ENCODE data around the gene LRRC4C. TPM values are rescaled to one million over a fixed set of nuclear protein-coding genes. Genes with fewer than 3 reads are reported as not detected.

The LRRC4C gene
- total and polyA plus RNA-seq, 2 donors (not counting 3 experiments of a cell fraction or from before 2014, with no cell fraction given) = not detected

DNA sequence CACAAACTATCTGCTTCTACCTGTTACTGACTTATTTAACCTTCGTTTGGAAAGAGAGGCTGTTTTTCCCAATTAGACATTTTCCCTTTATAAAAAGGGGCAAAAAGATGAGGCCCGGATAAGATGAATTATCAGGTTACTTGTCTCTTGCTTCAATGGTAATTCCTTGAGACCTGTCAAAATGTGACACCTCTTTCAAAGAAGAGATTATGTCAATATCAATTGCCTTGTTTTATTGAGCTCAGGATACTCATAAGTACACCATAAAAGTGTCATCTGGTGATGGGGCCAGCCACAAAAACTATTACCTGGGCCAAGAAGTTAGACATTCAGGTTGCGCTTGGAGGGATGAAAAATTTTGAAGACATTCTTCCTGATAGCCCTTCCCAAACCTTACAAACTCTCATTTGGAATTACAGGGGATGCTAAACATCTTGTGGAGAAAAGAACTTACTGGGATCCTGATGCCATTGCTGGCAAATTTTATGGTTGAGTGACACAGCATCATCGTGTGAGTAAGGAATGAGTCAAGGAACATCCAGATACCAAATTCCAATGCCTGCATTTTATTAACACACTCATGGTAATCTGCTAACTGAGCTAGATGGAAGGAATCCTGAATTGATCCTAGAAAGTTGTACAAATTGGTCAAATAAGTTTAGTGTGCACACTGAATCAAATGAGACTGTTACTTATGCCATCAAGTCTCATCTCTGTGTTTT is 1071.2 kb downstream of the LRRC4C start:
- H2AFZ ChIP-seq (ENCODE audit: low read depth, low read length) = no peak overlapping the region
- H3K4me1 ChIP-seq (ENCODE audit: control insufficient read depth, extremely low read depth, insufficient read depth, low read length) = no peaks in the 10 kb centered on the region
- H3K4me2 ChIP-seq (ENCODE audit: insufficient read depth, low read length) = no peak overlapping the region
- H3K27me3 ChIP-seq (ENCODE audit: control insufficient read depth in 2 of 2, insufficient read depth in 2 of 2, low read length in 2 of 2) = no peaks in the 10 kb centered on the region
- no TSS peak for BruUV-seq (replicated peaks)
- DNase-seq (ENCODE audit: low read depth, low spot score) (no peak), FAIRE-seq (no peak)
- TF ChIP-seq JUN (IDR thresholded peaks at IDR 0.05; ENCODE audit: borderline replicate concordance, insufficient read depth, insufficient read length, low read depth) = no peak
- H3K9me3 ChIP-seq (replicated peaks; ENCODE audit: control insufficient read depth, insufficient read depth, low read length) = no peaks in the 10 kb centered on the region
- no peaks in the 10 kb centered on the region for H4K20me1 ChIP-seq (replicated peaks; ENCODE audit: control insufficient read depth, extremely low read depth, insufficient read depth, low read length)
- H3K9ac ChIP-seq (replicated peaks; ENCODE audit: extremely low read depth, insufficient read depth, low read length) = no peak overlapping the region
- no peaks in the 10 kb centered on the region for H3K36me3 ChIP-seq (ENCODE audit: control insufficient read depth in 2 of 2, extremely low read depth in 1 of 2, insufficient read depth in 2 of 2, low read length in 2 of 2)
- no peaks in the 10 kb centered on the region for H3K9me1 ChIP-seq (replicated peaks; ENCODE audit: control insufficient read depth, extremely low read depth, insufficient read depth, low read length)
- POLR2A ChIA-PET = no interaction called here
- no peaks in the 10 kb centered on the region for H3K79me2 ChIP-seq (ENCODE audit: control insufficient read depth, insufficient read depth, low read length)
- CTCF ChIA-PET = no interaction called here
- no peak overlapping the region for H3K4me3 ChIP-seq (replicated peaks in 1 of 3; ENCODE audit: insufficient read depth in 1 of 3, low read depth in 1 of 3, low read length in 3 of 3)
- dilution Hi-C loops (cut with MboI; ENCODE audit: extremely low pct_ligation_motif_present, low sequenced_read_pairs) = no loop called here
- intact Hi-C loops (cut with micrococcal nuclease) = no loop called here
- no peak overlapping the region for H3K27ac ChIP-seq (ENCODE audit: insufficient read depth, low read depth, low read length)

DNA sequence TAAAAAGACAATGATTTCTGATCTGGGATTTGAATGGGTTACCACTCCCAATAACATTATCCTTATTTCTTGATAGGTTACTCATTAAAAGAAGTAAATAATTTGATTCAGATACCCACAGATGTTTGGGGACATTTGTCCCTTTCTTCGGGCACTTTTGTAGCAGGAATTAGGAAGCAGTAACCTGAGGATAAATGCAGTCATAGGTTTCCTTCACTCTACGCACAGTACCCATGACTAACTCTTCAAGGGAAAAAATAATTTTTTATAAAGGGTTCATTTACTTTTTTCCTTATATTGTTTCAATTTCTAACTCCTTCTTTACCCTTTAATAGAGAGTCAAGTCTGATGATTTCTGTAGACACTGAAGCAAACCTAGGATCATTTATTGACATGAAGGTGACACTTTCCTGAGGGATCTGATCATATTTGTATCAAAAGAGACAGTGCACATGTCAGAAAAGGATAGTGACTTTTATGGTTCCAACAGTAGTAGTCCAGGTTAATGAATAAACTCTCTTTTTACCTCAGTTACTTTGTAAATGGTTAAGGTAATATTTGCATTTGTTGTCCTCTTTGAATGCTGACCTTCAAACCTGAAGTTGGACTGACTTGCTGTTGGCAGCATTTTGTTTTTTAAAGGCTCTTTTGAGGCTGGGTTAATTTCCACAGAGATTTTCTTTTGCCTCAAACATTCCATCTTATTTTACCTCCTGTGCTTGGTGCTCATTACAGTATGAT is 1072.0 kb downstream of the LRRC4C start:
- Histone ChIP-seq H3K27ac (ENCODE audit: insufficient read depth, low read depth, low read length) (no peak overlapping the region), H3K9ac (replicated peaks; ENCODE audit: extremely low read depth, insufficient read depth, low read length) (no peak overlapping the region), H3K36me3 (ENCODE audit: control insufficient read depth in 2 of 2, extremely low read depth in 1 of 2, insufficient read depth in 2 of 2, low read length in 2 of 2) (no peaks in the 10 kb centered on the region), H3K4me3 (replicated peaks in 1 of 3; ENCODE audit: insufficient read depth in 1 of 3, low read depth in 1 of 3, low read length in 3 of 3) (no peak overlapping the region), H2AFZ (ENCODE audit: low read depth, low read length) (no peak overlapping the region), H4K20me1 (replicated peaks; ENCODE audit: control insufficient read depth, extremely low read depth, insufficient read depth, low read length) (no peaks in the 10 kb centered on the region), H3K9me3 (replicated peaks; ENCODE audit: control insufficient read depth, insufficient read depth, low read length) (no peaks in the 10 kb centered on the region), H3K79me2 (ENCODE audit: control insufficient read depth, insufficient read depth, low read length) (no peaks in the 10 kb centered on the region), H3K9me1 (replicated peaks; ENCODE audit: control insufficient read depth, extremely low read depth, insufficient read depth, low read length) (no peaks in the 10 kb centered on the region), H3K4me1 (ENCODE audit: control insufficient read depth, extremely low read depth, insufficient read depth, low read length) (no peaks in the 10 kb centered on the region), H3K27me3 (ENCODE audit: control insufficient read depth in 2 of 2, insufficient read depth in 2 of 2, low read length in 2 of 2) (no peaks in the 10 kb centered on the region), H3K4me2 (ENCODE audit: insufficient read depth, low read length) (no peak overlapping the region)
- ChIA-PET POLR2A (no interaction called here), CTCF (no interaction called here)
- dilution Hi-C loops (cut with MboI; ENCODE audit: extremely low pct_ligation_motif_present, low sequenced_read_pairs) = no loop called here
- TF ChIP-seq MYC (IDR thresholded peaks at IDR 0.05; ENCODE audit: low read depth, low read length) = no peak
- TF ChIP-seq POLR2AphosphoS5 (IDR thresholded peaks at IDR 0.05; ENCODE audit: insufficient read depth, low read depth, low read length) = no peak
- TF ChIP-seq JUN (IDR thresholded peaks at IDR 0.05; ENCODE audit: borderline replicate concordance, insufficient read depth, insufficient read length, low read depth) = no peak
- no peak for TF ChIP-seq GATA2 (IDR thresholded peaks at IDR 0.05; ENCODE audit: insufficient read depth, insufficient read length, low read depth, low read length)
- TF ChIP-seq, protein P1, sequence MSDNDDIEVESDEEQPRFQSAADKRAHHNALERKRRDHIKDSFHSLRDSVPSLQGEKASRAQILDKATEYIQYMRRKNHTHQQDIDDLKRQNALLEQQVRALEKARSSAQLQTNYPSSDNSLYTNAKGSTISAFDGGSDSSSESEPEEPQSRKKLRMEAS (IDR thresholded peaks at IDR 0.05; ENCODE audit: insufficient read depth, insufficient read length) = no peak
- TF ChIP-seq POLR2A (IDR thresholded peaks at IDR 0.05; ENCODE audit: low read depth, low read length) = no peak
- no TSS peak for BruUV-seq (replicated peaks)
- intact Hi-C loops (cut with micrococcal nuclease) = no loop called here
- DNase-seq (ENCODE audit: low read depth, low spot score) (no peak), FAIRE-seq (no peak)

Measured in endothelial cell of umbilical vein (primary cell).